ENCODE results near the gene RAB4B.
"Not testable (repeated sequence)": the region's sequence is repeated elsewhere in the genome, so short reads cannot be mapped to it uniquely, and the experiment has no call there.

The RAB4B gene

GRCh38 chr19:40759352-40759751, 18.7 kb upstream of the RAB4B start:
- no peak for DNase-seq (ENCODE audit: low read depth)
- H3K4me3 ChIP-seq (ENCODE audit: control insufficient read depth, low read depth, low read length) = no peak overlapping the region
- TF ChIP-seq, protein P1, sequence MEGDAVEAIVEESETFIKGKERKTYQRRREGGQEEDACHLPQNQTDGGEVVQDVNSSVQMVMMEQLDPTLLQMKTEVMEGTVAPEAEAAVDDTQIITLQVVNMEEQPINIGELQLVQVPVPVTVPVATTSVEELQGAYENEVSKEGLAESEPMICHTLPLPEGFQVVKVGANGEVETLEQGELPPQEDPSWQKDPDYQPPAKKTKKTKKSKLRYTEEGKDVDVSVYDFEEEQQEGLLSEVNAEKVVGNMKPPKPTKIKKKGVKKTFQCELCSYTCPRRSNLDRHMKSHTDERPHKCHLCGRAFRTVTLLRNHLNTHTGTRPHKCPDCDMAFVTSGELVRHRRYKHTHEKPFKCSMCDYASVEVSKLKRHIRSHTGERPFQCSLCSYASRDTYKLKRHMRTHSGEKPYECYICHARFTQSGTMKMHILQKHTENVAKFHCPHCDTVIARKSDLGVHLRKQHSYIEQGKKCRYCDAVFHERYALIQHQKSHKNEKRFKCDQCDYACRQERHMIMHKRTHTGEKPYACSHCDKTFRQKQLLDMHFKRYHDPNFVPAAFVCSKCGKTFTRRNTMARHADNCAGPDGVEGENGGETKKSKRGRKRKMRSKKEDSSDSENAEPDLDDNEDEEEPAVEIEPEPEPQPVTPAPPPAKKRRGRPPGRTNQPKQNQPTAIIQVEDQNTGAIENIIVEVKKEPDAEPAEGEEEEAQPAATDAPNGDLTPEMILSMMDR (IDR thresholded peaks at IDR 0.05; ENCODE audit: control insufficient read depth, insufficient read depth, low read depth, low read length, missing control alignments) = no peak

DNA sequence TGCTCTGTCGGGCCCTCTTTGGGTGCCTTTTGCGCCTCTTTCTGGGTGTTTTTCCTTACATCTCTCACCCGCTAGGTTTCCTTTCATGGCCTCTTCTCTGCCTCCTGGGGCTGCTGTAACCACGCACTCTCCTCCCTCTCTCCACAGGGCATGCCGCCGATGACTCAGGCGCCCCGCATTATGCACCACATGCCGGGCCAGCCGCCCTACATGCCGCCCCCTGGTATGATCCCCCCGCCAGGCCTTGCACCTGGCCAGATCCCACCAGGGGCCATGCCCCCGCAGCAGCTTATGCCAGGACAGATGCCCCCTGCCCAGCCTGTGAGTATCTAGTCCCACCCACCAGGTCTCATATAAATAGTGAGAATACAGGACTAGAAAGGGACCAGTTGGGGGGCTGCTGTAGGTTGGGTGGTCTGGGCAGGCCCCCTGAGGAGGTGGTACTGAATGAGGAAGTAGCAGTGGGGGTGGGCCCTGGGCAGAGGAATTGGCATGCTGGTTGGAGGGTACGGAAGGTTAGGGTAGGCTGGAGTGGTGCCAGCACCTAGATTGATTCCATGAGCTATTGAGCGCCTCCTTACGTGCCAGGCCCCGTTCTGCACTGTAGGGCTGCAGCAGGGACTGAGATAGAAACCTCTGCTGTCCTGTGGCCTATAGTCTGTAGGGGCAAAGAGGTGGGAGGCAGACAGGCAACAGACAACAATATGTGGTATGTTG, 15.1 kb upstream of the RAB4B start:
- H3K4me3 ChIP-seq (ENCODE audit: control insufficient read depth, low read depth, low read length) = no peak overlapping the region
- no peak for DNase-seq (ENCODE audit: low read depth)
- TF ChIP-seq, protein P1 (IDR thresholded peaks at IDR 0.05; ENCODE audit: control insufficient read depth, insufficient read depth, low read depth, low read length, missing control alignments) = no peak

- TF ChIP-seq, protein P1 (IDR thresholded peaks at IDR 0.05; ENCODE audit: control insufficient read depth, insufficient read depth, low read depth, low read length, missing control alignments) = no peak
- H3K4me3 ChIP-seq (ENCODE audit: control insufficient read depth, low read depth, low read length) = no peak overlapping the region
- DNase-seq (ENCODE audit: low read depth) = no peak
Measured at GRCh38 chr19:40763526-40763925, 14.5 kb upstream of the RAB4B start.

DNA sequence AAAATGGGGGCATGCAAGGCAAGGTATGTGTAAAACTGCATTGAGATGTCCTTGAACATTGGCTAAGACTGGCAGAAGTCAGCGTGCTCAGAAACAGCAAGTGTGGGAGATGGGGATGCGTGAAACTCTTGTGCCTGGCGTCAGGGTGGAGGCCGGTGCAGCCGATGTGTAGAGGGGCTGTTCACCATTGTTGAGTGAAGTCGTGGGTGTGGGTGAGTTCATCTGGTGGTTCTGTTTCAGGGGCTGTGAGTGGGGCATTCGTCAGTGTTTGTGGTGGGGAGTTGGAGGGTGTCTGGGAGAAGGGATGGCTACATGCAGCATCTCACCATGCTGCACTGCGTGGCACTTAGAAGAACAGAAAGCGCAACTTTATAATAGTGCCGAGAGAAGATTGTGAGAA, 14.1 kb upstream of the RAB4B start:
- H3K4me3 ChIP-seq (ENCODE audit: control insufficient read depth, low read depth, low read length) = no peak overlapping the region
- TF ChIP-seq, protein P1 (IDR thresholded peaks at IDR 0.05; ENCODE audit: control insufficient read depth, insufficient read depth, low read depth, low read length, missing control alignments) = no peak
- DNase-seq (ENCODE audit: low read depth) = no peak

DNA sequence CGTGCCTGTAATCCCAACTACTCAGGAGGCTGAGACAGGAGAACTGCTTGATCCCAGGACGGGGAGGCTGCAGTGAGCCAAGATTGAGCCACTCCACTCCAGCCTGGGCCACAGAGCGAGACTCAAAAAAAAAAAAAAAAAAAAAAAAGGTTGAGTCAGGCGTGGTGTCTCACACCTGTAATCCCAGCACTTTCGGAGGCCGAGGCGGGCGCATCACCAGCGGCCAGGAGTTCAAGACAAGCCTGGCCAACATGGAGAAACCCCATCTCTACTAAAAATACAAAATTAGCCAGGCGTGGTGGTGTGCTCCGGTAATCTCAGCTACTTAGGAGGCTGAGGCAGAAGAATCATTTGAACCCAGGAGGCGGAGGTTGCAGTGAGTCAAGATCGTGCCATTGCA, 11.7 kb upstream of the RAB4B start:
- not testable (repeated sequence) for H3K4me3 ChIP-seq (ENCODE audit: control insufficient read depth, low read depth, low read length); DNase-seq (ENCODE audit: low read depth)

DNA sequence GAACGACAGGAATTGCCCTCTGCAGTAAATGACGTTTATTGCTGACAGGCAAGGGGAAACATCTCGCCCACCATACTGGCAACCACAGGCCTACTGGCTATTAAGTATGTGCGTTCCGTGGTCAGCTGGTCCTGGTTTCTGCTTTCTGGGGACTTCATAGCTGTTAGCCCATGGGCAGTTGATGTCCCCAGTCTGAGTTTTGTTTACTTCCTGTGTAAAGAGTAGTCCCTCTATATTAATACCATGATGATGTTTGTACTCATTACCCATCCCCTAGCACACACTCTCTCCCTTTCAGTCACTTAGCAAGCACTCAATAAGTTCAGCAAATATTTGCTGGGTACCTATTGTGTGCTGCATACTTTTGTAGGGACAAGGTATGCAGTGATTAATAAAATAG, 9.2 kb upstream of the RAB4B start:
- TF ChIP-seq, protein P1 (IDR thresholded peaks at IDR 0.05; ENCODE audit: control insufficient read depth, insufficient read depth, low read depth, low read length, missing control alignments) = no peak

DNA sequence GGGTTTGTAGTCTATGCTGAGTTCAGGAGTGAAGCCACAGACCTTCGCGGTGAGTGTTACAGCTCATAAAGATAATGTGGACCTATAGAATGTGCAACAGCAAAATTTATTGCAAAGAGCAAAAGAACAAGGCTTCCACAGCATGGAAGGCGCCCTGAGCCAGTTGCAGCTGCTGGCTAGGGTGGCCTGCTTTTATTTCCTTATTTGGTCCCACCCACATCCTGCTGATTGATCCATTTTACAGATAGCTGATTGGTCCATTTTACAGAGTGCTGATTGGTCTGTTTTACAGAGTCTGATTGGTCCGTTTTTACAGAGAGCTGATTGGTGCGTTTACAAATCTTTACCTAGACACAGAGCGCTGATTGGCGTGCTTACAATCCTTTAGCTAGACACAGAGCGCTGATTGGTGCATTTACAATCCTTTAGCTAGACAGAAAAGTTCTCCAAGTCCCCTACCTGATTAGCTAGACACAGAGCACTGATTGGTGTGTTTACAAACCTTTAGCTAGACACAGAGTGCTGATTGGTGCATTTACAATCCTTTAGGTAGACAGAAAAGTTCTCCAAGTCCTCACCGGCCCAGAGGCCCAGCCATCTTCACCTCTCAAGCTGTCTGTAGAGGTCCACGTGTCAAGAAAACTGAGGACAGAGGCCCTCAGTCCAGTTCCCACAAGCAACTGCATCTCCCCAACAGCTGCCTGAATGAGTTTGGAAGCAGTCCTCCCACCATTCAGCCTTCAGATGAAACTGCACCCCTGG, 6.8 kb upstream of the RAB4B start:
- not testable (repeated sequence) for H3K4me3 ChIP-seq (ENCODE audit: control insufficient read depth, low read depth, low read length); DNase-seq (ENCODE audit: low read depth)

More for the DNA sequence above, 9.2 kb upstream of the RAB4B start:
- H3K4me3 ChIP-seq (ENCODE audit: control insufficient read depth, low read depth, low read length) = no peak overlapping the region
- DNase-seq (ENCODE audit: low read depth) = no peak

Measured in AG09309 (cell line).